ENCODE measurements around the gene ZNF277.

ZNF277 gene

GRCh38 chr7:112372101-112372500, 165.6 kb downstream of the ZNF277 start:
- no peak overlapping the region for H3K4me3 ChIP-seq (ENCODE audit: low read depth, low read length)
- TF ChIP-seq CTCF (IDR thresholded peaks at IDR 0.05; ENCODE audit: low read depth, low read length) = no peak

DNA sequence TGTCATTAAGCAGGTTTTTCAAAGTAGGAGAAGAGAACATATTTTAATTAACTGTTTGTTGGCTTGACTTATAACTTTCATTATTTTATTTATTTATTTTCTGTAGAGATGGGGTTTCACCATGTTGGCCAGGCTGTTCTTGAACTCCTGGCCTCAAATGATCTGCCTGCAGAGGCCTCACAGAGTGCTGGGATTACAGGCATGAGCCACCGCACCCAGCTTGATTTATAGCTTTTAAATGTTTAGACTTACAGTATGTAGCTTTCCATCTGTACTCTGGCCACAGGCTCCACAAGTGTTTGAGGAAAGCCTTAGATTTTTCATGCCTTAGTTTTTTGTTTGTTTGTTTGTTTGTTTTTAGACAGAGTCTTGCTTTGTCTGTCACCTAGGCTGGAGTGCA, 171.1 kb downstream of the ZNF277 start:
- TF ChIP-seq CTCF (IDR thresholded peaks at IDR 0.05; ENCODE audit: low read depth, low read length) = no peak
- H3K4me3 ChIP-seq (ENCODE audit: low read depth, low read length) = no peak overlapping the region

- no peak overlapping the region for H3K4me3 ChIP-seq (ENCODE audit: low read depth, low read length)
- no peak for TF ChIP-seq CTCF (IDR thresholded peaks at IDR 0.05; ENCODE audit: low read depth, low read length)
These were observed 175.0 kb downstream of the ZNF277 start for GRCh38 chr7:112381311-112382091.

GRCh38 chr7:112383671-112384417, 177.3 kb downstream of the ZNF277 start:
- no peak overlapping the region for H3K4me3 ChIP-seq (ENCODE audit: low read depth, low read length)
- no peak for TF ChIP-seq CTCF (IDR thresholded peaks at IDR 0.05; ENCODE audit: low read depth, low read length)

DNA sequence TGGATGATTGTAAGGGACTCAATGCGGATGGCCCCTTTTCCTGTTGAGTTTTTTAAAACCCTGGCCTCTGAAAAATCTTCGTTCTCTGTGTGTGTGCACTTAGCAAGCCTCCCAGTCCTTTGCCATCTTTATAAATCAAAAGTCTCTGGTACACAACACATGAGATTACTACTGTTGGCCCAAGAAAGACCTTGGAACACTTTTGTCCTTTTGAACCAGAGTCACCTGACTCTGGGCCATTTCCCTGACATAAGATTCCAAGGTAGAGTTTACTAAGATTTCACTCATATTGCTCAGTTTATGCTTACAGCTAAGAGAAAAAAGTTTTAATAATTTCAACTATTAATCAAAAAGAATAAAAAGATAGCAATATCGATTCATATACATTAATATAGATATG, 179.0 kb downstream of the ZNF277 start:
- no peak for TF ChIP-seq CTCF (IDR thresholded peaks at IDR 0.05; ENCODE audit: low read depth, low read length)
- H3K4me3 ChIP-seq (ENCODE audit: low read depth, low read length) = no peak overlapping the region

- no peak overlapping the region for H3K4me3 ChIP-seq (ENCODE audit: low read depth, low read length)
- TF ChIP-seq CTCF (IDR thresholded peaks at IDR 0.05; ENCODE audit: low read depth, low read length) = no peak
These were observed 180.1 kb downstream of the ZNF277 start for GRCh38 chr7:112386619-112387018.

DNA sequence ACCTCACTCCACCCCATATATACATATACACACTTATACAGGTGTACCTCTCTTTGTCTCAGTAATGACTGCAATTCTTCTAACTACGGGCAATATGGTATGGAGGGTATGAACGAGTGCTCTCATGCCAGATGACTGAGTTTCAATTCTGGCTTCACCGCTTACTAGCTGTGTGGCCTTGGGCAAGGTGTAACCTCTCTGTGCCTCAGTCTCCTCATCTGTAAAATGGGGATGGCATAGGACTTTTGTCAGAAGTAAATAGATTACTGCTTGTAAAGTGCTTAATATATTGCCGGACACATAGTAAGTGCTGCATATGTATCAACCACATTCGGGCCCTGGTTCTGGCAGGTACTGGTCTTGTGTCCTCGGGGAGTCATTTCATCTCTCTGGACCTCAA, 183.7 kb downstream of the ZNF277 start:
- TF ChIP-seq CTCF (IDR thresholded peaks at IDR 0.05; ENCODE audit: low read depth, low read length) = no peak

GRCh38 chr7:112391079-112391821, 184.8 kb downstream of the ZNF277 start:
- H3K4me3 ChIP-seq (ENCODE audit: low read depth, low read length) = peak overlapping the region; percentile 66

More for the DNA sequence above, 183.7 kb downstream of the ZNF277 start:
- H3K4me3 ChIP-seq (ENCODE audit: low read depth, low read length) = no peak overlapping the region

DNA sequence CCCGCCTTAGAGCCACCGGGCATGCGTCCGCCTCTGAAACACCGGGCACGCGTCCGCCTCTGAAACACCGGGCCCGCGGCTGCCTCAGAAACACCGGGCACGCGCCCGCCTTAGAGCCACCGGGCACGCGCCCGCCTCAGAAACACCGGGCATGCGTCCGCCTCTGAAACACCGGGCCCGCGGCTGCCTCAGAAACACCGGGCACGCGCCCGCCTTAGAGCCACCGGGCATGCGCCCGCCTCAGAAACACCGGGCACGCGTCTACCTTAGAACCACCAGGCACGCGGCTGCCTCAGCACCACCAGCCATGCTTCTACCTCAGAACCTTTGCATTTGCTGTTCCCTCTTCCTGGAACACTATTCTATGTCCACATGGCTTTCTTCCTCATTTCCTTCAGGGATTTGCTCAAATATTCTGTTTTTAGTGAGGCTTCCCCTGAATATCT, 185.4 kb downstream of the ZNF277 start:
- H3K4me3 ChIP-seq (ENCODE audit: low read depth, low read length) = peak overlapping the region; percentile 66

Data from WI38 (cell line).